Stimulated activated CD4-positive, alpha-beta T cell treated with anti-CD3 and anti-CD28 coated beads, TNF-alpha, amount 100 ng/mL, for 4 hours (primary cell): Measurements from ENCODE around the gene SLC31A1.
A peak's percentile ranks its signal among the peaks of the same experiment; 100 is the strongest.
"Not testable (repeated sequence)": the region's sequence is repeated elsewhere in the genome, so short reads cannot be mapped to it uniquely, and the experiment has no call there.

Experiments
- DNase-seq, 3 experiments: peaks; one replicate each; pipeline ENCODE4 v3.0.0-alpha.2; 2020; ENCODE audit warnings: low read depth in 3 of 3

The SLC31A1 gene

GRCh38 chr9:113261917-113262671, 40.8 kb downstream of the SLC31A1 start:
- DNase-seq = no peak

- no peak for DNase-seq
Measured at GRCh38 chr9:113266174-113266573, 44.8 kb downstream of the SLC31A1 start.

- no peak for DNase-seq
Measured at GRCh38 chr9:113267911-113268566, 46.7 kb downstream of the SLC31A1 start.

GRCh38 chr9:113269355-113269754, 48.0 kb downstream of the SLC31A1 start:
- DNase-seq = no peak

- DNase-seq = no peak
Measured at GRCh38 chr9:113269871-113270270, 48.5 kb downstream of the SLC31A1 start.

GRCh38 chr9:113274474-113275156, 53.3 kb downstream of the SLC31A1 start:
- DNase-seq = no peak

GRCh38 chr9:113275157-113276131, 54.1 kb downstream of the SLC31A1 start, which contains the start of the genes CDC26 and PRPF4:
Gene CDC26 (minus strand): TSS chr9:113275572. CDS start chr9:113272507, 3,065 bp downstream.
Gene PRPF4 (plus strand): TSS chr9:113275658. CDS start chr9:113275744, 86 bp downstream.
- DNase-seq = peak; percentile 90 to 93 (median 91)

- DNase-seq = no peak
Measured at GRCh38 chr9:113278840-113279239, 57.5 kb downstream of the SLC31A1 start.

GRCh38 chr9:113281356-113281755, 60.0 kb downstream of the SLC31A1 start:
- DNase-seq = no peak

GRCh38 chr9:113289091-113289490, 67.7 kb downstream of the SLC31A1 start:
- no peak for DNase-seq

GRCh38 chr9:113290052-113290607, 68.8 kb downstream of the SLC31A1 start:
- no peak for DNase-seq

- no peak for DNase-seq
Measured at GRCh38 chr9:113293285-113293878, 72.0 kb downstream of the SLC31A1 start.

- not testable (repeated sequence) for DNase-seq
Measured at GRCh38 chr9:113296247-113296646, 74.9 kb downstream of the SLC31A1 start.

- DNase-seq = no peak
Measured at GRCh38 chr9:113296796-113297558, 75.6 kb downstream of the SLC31A1 start.

GRCh38 chr9:113298311-113298710, 77.0 kb downstream of the SLC31A1 start:
- no peak for DNase-seq

GRCh38 chr9:113298924-113299770, 77.8 kb downstream of the SLC31A1 start:
- no peak for DNase-seq

- DNase-seq = no peak
Measured at GRCh38 chr9:113299800-113300292, 78.5 kb downstream of the SLC31A1 start.

- DNase-seq = no peak
Measured at GRCh38 chr9:113301548-113301947, 80.2 kb downstream of the SLC31A1 start.
